AG04450 (cell line): ENCODE results near the gene LOC101059915.

Source experiments
- CTCF ChIA-PET: fragments of 300-600, 350-600 bp; formaldehyde crosslinking; extraction: SDS; loops from one replicate; lab custom pipeline; 2022; ENCODE audit warnings: antibody characterized with exemption, inconsistent platforms; lab: Charles Lee
- POLR2A ChIA-PET: fragments of 350-600 bp; formaldehyde crosslinking; extraction: SDS; loops from one replicate; lab custom pipeline; 2021; ENCODE audit warnings: antibody characterized with exemption, inconsistent platforms; lab: Yijun Ruan, JAX
- DNase-seq: peaks from one replicate; pipeline ENCODE4 v3.0.0-alpha.2; 2011; ENCODE audit warnings: low read depth, low spot score
- H3K27ac ChIP-seq: one replicate; pipeline ENCODE4 v1.5.1; 2012; ENCODE audit warnings: low read depth, low read length, control low read depth
- H3K27me3 ChIP-seq: one replicate; pipeline ENCODE4 v1.6.0; 2012; ENCODE audit warnings: low read length; ENCODE audit not compliant: control insufficient read depth, insufficient read depth
- H3K4me3 ChIP-seq: 2 replicates; pipeline ENCODE4 v1.5.1; 2011; ENCODE audit warnings: mild to moderate bottlenecking, low read depth, low read length, control low read depth
- H3K9me3 ChIP-seq: 2 replicates; pipeline ENCODE4 v1.5.1; 2012; ENCODE audit warnings: low read length; ENCODE audit not compliant: control insufficient read depth, insufficient read depth
- TF ChIP-seq, protein P1 (sequence below): IDR thresholded peaks from 2 replicates; pipeline ENCODE4 v1.5.1; 2011; ENCODE audit warnings: low read depth, low read length, control low read depth, inconsistent platforms

Gene LOC101059915

DNA sequence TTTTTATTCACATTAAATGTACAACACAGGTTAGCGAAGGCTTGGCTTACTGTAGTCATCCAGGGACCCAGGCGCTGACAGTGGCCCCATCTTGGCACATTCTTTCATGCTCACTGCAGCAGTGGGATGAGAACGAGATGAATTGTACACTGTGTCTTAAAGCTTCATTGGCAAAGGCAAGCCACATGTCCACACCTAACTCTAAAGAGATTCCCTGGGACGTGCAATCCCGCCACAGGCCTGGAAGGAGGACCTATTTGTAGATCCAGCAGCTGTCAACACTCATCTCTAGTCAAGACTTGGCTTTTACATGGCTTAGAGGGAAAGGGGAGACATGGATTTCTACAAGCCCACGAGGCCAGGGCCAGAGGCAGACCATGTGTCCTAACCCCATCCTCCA lies 33.0 kb upstream of the LOC101059915 start:
- H3K27ac ChIP-seq = no peak overlapping the region

GRCh38 chrX:71636438-71637252 lies 30.7 kb upstream of the LOC101059915 start:
- CTCF ChIA-PET = no interaction called here
- POLR2A ChIA-PET = no interaction called here
- Histone ChIP-seq H3K4me3 (no peak overlapping the region), H3K9me3 (no peaks in the 10 kb centered on the region), H3K27ac (no peak overlapping the region), H3K27me3 (no peaks in the 10 kb centered on the region)
- DNase-seq = no peak
- TF ChIP-seq, protein P1, sequence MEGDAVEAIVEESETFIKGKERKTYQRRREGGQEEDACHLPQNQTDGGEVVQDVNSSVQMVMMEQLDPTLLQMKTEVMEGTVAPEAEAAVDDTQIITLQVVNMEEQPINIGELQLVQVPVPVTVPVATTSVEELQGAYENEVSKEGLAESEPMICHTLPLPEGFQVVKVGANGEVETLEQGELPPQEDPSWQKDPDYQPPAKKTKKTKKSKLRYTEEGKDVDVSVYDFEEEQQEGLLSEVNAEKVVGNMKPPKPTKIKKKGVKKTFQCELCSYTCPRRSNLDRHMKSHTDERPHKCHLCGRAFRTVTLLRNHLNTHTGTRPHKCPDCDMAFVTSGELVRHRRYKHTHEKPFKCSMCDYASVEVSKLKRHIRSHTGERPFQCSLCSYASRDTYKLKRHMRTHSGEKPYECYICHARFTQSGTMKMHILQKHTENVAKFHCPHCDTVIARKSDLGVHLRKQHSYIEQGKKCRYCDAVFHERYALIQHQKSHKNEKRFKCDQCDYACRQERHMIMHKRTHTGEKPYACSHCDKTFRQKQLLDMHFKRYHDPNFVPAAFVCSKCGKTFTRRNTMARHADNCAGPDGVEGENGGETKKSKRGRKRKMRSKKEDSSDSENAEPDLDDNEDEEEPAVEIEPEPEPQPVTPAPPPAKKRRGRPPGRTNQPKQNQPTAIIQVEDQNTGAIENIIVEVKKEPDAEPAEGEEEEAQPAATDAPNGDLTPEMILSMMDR = no peak

More for the DNA sequence above, 33.0 kb upstream of the LOC101059915 start:
- TF ChIP-seq, protein P1 = no peak
- H3K4me3 ChIP-seq = no peak overlapping the region
- ChIA-PET CTCF (no interaction called here), POLR2A (no interaction called here)
- no peak for DNase-seq
- no peaks in the 10 kb centered on the region for H3K27me3 ChIP-seq
- H3K9me3 ChIP-seq = no peaks in the 10 kb centered on the region

GRCh38 chrX:71637253-71637618 lies 30.1 kb upstream of the LOC101059915 start:
- no peak overlapping the region for H3K27ac ChIP-seq
- ChIA-PET CTCF (no interaction called here), POLR2A (no interaction called here)
- DNase-seq = no peak
- TF ChIP-seq, protein P1 = no peak
- no peak overlapping the region for H3K4me3 ChIP-seq
- no peaks in the 10 kb centered on the region for H3K27me3 ChIP-seq
- H3K9me3 ChIP-seq = no peaks in the 10 kb centered on the region

GRCh38 chrX:71637848-71638247 lies 29.5 kb upstream of the LOC101059915 start:
- no peak for DNase-seq
- CTCF ChIA-PET = no interaction called here
- no peak overlapping the region for H3K27ac ChIP-seq
- POLR2A ChIA-PET = no interaction called here
- H3K9me3 ChIP-seq = no peaks in the 10 kb centered on the region
- TF ChIP-seq, protein P1 = no peak
- H3K4me3 ChIP-seq = no peak overlapping the region
- no peaks in the 10 kb centered on the region for H3K27me3 ChIP-seq

GRCh38 chrX:71638409-71638808 lies 28.9 kb upstream of the LOC101059915 start:
- Histone ChIP-seq H3K9me3 (no peaks in the 10 kb centered on the region), H3K4me3 (no peak overlapping the region), H3K27ac (no peak overlapping the region), H3K27me3 (no peaks in the 10 kb centered on the region)
- TF ChIP-seq, protein P1 = no peak
- ChIA-PET CTCF (no interaction called here), POLR2A (no interaction called here)
- DNase-seq = no peak
